K562 (cell line): Measurements from ENCODE around the gene ZNF787. TPM values are rescaled to one million over a fixed set of nuclear protein-coding genes. Genes with fewer than 3 reads are reported as not detected.

Source experiments
- polyA plus RNA-seq, 8 experiments: library from polyadenylated mRNA; depleted of rRNA in 4 of 8; stranded (reverse) in 5 of 8; unstranded in 3 of 8; fragments of >200 nt; fragmentation: Nextera tagmentation in 2 of 8; fragmentation: Illumina TruSeq in 1 of 8; extraction: Ambion mirVana in 2 of 8; extraction: Trizol in 1 of 8; gene quantifications; 2 replicates each; pipeline versions ENCODE4 v1.2.1 to v1.2.3, GENCODE V29; 2011 to 2014; ENCODE audit warnings: inconsistent platforms in 1 of 8, missing spikeins in 1 of 8
- total RNA-seq, 7 experiments: library from RNA; depleted of rRNA in 6 of 7; stranded (reverse); fragments of >200 nt in 6 of 7; fragmentation: Illumina TruSeq in 2 of 7; extraction: Trizol in 2 of 7; gene quantifications; 2 replicates each; pipeline versions ENCODE4 v1.2.1 to v1.2.3, GENCODE V29; 2011 to 2021; ENCODE audit warnings: low replicate concordance in 1 of 7
- TF ChIP-seq, protein P1 (sequence below), 2 experiments: fragments of 450-650 bp in 1 of 2; sonication (generic) in 1 of 2; formaldehyde crosslinking in 1 of 2; IDR thresholded peaks; 2 replicates each; pipeline versions ENCODE4 v1.7.1 to v1.9.0; 2016 to 2022; ENCODE audit warnings: inconsistent platforms in 1 of 2, mild to moderate bottlenecking in 1 of 2, missing genetic modification reagents in 1 of 2

ZNF787 gene
- total and polyA plus RNA-seq, 9 of the 15 experiments (the other 6 are each of a cell fraction or from before 2014, with no cell fraction given): 0.45 to 77.6 (median 7.3) TPM

DNA sequence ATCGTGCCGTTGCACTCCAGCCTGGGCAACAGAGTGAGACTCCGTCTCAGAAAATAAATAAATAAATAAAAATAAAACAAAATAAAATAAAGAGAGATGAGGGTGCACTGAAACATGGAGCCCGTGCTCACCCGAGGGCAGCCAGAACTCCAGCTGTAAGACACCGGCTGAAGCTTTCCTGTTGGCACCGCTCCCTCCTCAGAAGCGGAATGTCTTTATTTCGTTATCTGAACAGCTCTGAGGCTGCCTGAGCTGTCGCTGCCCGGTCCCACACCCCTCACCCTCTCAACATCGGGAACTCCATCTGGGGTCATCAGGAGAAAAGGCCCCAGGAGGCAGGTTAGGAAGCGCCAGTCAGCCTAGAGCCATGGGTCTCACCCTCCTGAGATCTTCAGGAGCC lies 24.4 kb downstream of the ZNF787 start (continued):
- TF ChIP-seq, protein P1, sequence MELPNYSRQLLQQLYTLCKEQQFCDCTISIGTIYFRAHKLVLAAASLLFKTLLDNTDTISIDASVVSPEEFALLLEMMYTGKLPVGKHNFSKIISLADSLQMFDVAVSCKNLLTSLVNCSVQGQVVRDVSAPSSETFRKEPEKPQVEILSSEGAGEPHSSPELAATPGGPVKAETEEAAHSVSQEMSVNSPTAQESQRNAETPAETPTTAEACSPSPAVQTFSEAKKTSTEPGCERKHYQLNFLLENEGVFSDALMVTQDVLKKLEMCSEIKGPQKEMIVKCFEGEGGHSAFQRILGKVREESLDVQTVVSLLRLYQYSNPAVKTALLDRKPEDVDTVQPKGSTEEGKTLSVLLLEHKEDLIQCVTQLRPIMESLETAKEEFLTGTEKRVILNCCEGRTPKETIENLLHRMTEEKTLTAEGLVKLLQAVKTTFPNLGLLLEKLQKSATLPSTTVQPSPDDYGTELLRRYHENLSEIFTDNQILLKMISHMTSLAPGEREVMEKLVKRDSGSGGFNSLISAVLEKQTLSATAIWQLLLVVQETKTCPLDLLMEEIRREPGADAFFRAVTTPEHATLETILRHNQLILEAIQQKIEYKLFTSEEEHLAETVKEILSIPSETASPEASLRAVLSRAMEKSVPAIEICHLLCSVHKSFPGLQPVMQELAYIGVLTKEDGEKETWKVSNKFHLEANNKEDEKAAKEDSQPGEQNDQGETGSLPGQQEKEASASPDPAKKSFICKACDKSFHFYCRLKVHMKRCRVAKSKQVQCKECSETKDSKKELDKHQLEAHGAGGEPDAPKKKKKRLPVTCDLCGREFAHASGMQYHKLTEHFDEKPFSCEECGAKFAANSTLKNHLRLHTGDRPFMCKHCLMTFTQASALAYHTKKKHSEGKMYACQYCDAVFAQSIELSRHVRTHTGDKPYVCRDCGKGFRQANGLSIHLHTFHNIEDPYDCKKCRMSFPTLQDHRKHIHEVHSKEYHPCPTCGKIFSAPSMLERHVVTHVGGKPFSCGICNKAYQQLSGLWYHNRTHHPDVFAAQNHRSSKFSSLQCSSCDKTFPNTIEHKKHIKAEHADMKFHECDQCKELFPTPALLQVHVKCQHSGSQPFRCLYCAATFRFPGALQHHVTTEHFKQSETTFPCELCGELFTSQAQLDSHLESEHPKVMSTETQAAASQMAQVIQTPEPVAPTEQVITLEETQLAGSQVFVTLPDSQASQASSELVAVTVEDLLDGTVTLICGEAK (IDR thresholded peaks at IDR 0.05): no peak
- TF ChIP-seq, protein P1 (CRISPR knock-in tag; IDR thresholded peaks at IDR 0.05): no peak
- TF ChIP-seq, all 486 proteins: peak for 0
